ENCODE results near the gene C1S. TPM values are rescaled to one million over a fixed set of nuclear protein-coding genes. Genes with fewer than 3 reads are reported as not detected.

C1S gene
- total RNA-seq, 2 donors from 2014 or later, result 105 to 157 TPM

DNA sequence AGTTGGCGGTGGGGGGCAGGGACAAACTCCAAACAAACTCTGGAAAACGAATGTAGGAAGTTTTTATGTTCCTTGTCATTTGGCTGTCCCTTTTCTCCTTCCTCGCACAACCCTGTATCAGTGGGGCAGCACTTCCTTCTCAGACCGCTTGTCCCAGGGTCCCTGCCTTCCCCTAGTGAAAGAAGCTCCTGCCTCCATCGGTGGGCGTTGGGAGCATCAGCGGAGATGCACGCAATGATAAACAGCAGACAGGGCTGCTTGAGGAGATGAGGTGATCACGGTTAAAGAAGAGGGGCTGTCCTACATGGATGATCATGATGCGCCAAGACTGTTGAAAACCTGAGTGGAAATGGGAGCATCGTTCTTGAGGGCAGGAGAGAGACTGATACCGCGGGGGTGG lies 620 bp downstream of the C1S start:
- intact Hi-C loops (cut with DNase I), result no loop called here
- Histone ChIP-seq H3K9me3 (no peaks in the 10 kb centered on the region), H3K4me3 (no peak overlapping the region), H3K27ac (peak overlapping the region in 3 of 4 donors; percentile 49 to 76 (median 57)), H3K4me1 (peaks cover 17% of the 10 kb centered on the region), H3K27me3 (no peaks in the 10 kb centered on the region), H3K36me3 (replicated peaks in 1 of 2; ENCODE audit: insufficient read depth in 1 of 2, low read depth in 2 of 2) (no peaks in the 10 kb centered on the region)
- ATAC-seq (no peak), DNase-seq (no peak)
- WGBS, 2 donors, result 66 to 69% methylated on average over 13 of the region's 13 CpGs
- no peak for TF ChIP-seq POLR2A (IDR thresholded peaks at IDR 0.05)
- TF ChIP-seq, protein P1, sequence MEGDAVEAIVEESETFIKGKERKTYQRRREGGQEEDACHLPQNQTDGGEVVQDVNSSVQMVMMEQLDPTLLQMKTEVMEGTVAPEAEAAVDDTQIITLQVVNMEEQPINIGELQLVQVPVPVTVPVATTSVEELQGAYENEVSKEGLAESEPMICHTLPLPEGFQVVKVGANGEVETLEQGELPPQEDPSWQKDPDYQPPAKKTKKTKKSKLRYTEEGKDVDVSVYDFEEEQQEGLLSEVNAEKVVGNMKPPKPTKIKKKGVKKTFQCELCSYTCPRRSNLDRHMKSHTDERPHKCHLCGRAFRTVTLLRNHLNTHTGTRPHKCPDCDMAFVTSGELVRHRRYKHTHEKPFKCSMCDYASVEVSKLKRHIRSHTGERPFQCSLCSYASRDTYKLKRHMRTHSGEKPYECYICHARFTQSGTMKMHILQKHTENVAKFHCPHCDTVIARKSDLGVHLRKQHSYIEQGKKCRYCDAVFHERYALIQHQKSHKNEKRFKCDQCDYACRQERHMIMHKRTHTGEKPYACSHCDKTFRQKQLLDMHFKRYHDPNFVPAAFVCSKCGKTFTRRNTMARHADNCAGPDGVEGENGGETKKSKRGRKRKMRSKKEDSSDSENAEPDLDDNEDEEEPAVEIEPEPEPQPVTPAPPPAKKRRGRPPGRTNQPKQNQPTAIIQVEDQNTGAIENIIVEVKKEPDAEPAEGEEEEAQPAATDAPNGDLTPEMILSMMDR (IDR thresholded peaks at IDR 0.05), result no peak

DNA sequence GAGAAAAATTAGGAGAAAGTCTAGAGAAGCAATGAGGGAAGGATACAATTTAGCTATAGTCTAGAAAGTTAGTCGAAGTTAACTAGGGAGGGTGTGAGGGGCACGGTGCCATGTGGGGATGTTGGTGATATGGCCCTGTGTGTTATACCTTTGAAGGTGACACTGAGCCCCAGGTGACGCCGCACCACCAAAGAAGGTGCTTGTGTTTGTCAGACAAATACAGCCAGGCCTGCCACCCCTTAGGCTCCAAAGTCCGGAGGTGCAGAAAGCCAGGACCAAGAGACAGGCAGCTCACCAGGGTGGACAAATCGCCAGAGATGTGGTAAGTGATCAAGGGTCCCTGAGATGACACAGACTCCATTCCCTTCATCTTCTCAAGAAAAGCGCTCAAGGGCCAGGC lies 1.1 kb downstream of the C1S start:
- Histone ChIP-seq H3K27me3 (no peaks in the 10 kb centered on the region), H3K27ac (no peak overlapping the region), H3K4me3 (no peak overlapping the region), H3K4me1 (peaks cover 17% of the 10 kb centered on the region), H3K9me3 (no peaks in the 10 kb centered on the region), H3K36me3 (replicated peaks in 1 of 2; ENCODE audit: insufficient read depth in 1 of 2, low read depth in 2 of 2) (no peaks in the 10 kb centered on the region)
- 70 to 71% methylated on average over 7 of the region's 7 CpGs for WGBS, 2 donors
- intact Hi-C loops (cut with DNase I), result no loop called here
- ATAC-seq (no peak), DNase-seq (no peak)
- no peak for TF ChIP-seq POLR2A (IDR thresholded peaks at IDR 0.05)
- TF ChIP-seq, protein P1 (IDR thresholded peaks at IDR 0.05), result no peak

DNA sequence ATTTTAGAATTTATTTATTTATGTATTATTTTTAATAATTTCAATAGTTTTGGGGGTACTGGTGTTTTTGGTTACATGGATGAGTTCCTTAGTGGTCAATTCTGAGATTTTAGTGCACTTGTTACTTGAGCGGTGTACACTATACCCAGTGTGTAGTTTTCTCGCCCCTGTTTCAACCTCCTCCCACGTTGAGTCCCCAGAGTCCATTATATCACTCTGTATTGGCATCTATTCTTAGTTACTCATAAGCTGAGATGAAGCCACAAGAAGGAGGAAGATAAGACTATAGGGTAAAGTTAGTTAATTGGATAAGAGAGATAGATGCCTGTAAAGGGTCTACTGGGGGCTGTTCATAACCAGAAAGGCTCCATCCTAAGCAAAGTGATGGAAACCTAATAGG lies 4.0 kb downstream of the C1S start:
- no peak for ATAC-seq
- H3K4me3 ChIP-seq, result no peak overlapping the region
- peaks cover 32% of the 10 kb centered on the region for H3K4me1 ChIP-seq
- no peaks in the 10 kb centered on the region for H3K36me3 ChIP-seq (replicated peaks in 1 of 2; ENCODE audit: insufficient read depth in 1 of 2, low read depth in 2 of 2)
- WGBS, 2 donors, result 66 to 77% methylated on average over 3 of the region's 3 CpGs
- no peaks in the 10 kb centered on the region for H3K9me3 ChIP-seq
- no peaks in the 10 kb centered on the region for H3K27me3 ChIP-seq
- intact Hi-C loops (cut with DNase I), result no loop called here
- DNase-seq, result no peak
- H3K27ac ChIP-seq, result no peak overlapping the region
- TF ChIP-seq, protein P1 (IDR thresholded peaks at IDR 0.05), result no peak
- TF ChIP-seq POLR2A (IDR thresholded peaks at IDR 0.05), result no peak

DNA sequence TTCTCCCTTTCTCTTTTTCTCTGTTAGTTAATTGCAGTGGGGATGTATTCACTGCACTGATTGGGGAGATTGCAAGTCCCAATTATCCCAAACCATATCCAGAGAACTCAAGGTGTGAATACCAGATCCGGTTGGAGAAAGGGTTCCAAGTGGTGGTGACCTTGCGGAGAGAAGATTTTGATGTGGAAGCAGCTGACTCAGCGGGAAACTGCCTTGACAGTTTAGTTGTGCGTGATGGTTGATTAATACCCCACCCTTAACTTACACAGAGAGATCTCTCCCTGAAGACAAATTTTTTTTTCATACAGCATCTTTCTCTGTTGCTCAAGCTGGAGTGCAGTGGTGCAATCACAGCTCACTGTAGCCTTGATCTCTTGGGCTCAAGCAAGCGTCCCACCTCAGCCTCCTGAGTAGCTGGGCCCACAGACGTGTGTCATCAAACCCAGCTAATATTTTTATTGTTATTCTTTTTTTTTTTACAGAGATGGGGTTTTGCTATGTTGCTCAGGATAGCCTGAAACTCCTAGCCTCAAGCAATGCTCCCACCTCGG lies 4.6 kb downstream of the C1S start:
- ATAC-seq (no peak), DNase-seq (no peak)
- H3K27me3 ChIP-seq, result no peaks in the 10 kb centered on the region
- H3K9me3 ChIP-seq, result no peaks in the 10 kb centered on the region
- H3K4me3 ChIP-seq, result no peak overlapping the region
- intact Hi-C loops (cut with DNase I), result no loop called here
- WGBS, 2 donors, result 73 to 74% methylated on average over 7 of the region's 7 CpGs
- H3K27ac ChIP-seq, result no peak overlapping the region
- TF ChIP-seq, protein P1 (IDR thresholded peaks at IDR 0.05), result no peak
- TF ChIP-seq POLR2A (IDR thresholded peaks at IDR 0.05), result no peak
- peaks cover 31% of the 10 kb centered on the region for H3K4me1 ChIP-seq
- H3K36me3 ChIP-seq (replicated peaks in 1 of 2; ENCODE audit: insufficient read depth in 1 of 2, low read depth in 2 of 2), result no peaks in the 10 kb centered on the region

DNA sequence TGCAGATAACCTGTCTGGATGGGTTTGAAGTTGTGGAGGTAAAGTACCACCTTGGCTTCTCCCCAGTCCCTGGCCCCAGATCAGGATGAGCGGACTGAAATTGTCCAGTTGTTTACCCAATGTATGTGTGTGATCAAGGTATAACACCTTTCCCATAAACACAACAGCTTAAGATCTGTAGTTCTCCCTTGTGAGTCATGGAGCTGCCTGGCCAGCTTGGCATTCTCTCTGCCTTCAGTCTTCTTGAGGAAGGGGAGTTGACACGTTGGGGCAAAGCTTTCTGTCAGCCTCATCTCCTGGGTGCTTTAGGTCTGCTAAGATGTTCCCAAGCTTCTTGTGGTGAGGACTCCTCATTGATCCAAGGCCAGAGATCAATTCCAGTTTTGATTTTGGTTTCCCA lies 6.1 kb downstream of the C1S start:
- no peak overlapping the region for H3K4me3 ChIP-seq
- H3K27me3 ChIP-seq, result no peaks in the 10 kb centered on the region
- H3K9me3 ChIP-seq, result no peaks in the 10 kb centered on the region
- no peak for DNase-seq
- no peaks in the 10 kb centered on the region for H3K36me3 ChIP-seq (replicated peaks in 1 of 2; ENCODE audit: insufficient read depth in 1 of 2, low read depth in 2 of 2)
- no peak for TF ChIP-seq POLR2A (IDR thresholded peaks at IDR 0.05)
- TF ChIP-seq, protein P1 (IDR thresholded peaks at IDR 0.05), result no peak
- intact Hi-C loops (cut with DNase I), result no loop called here
- no peak overlapping the region for H3K27ac ChIP-seq
- H3K4me1 ChIP-seq, result peaks cover 27% of the 10 kb centered on the region
- ATAC-seq, result no peak
- WGBS, 2 donors, result 68 to 80% methylated on average over 2 of the region's 2 CpGs

Data from body of pancreas (tissue), 4 donors.